SK-N-DZ (cell line): Measurements from ENCODE around the gene SEC22B. TPM values are rescaled to one million over a fixed set of nuclear protein-coding genes. Genes with fewer than 3 reads are reported as not detected.
"Not testable (repeated sequence)": the region's sequence is repeated elsewhere in the genome, so short reads cannot be mapped to it uniquely, and the experiment has no call there.

Experiments used
- DNase-seq: peaks from one replicate; pipeline ENCODE4 v3.0.0-alpha.2; 2015; ENCODE audit warnings: low spot score
- polyA plus RNA-seq, 2 experiments: library from polyadenylated mRNA; depleted of rRNA; stranded (reverse); fragments of >200 nt; gene quantifications; 2 replicates each; pipeline ENCODE4 v1.2.3, GENCODE V29; 2014

The SEC22B gene
- 20.2 and 22.2 TPM in 2 replicates for polyA plus RNA-seq (2014; cell fraction: cytosol; rRNA removed)
- polyA plus RNA-seq (2014; cell fraction: nucleus; rRNA removed) = 19.0 and 19.8 TPM in 2 replicates

DNA sequence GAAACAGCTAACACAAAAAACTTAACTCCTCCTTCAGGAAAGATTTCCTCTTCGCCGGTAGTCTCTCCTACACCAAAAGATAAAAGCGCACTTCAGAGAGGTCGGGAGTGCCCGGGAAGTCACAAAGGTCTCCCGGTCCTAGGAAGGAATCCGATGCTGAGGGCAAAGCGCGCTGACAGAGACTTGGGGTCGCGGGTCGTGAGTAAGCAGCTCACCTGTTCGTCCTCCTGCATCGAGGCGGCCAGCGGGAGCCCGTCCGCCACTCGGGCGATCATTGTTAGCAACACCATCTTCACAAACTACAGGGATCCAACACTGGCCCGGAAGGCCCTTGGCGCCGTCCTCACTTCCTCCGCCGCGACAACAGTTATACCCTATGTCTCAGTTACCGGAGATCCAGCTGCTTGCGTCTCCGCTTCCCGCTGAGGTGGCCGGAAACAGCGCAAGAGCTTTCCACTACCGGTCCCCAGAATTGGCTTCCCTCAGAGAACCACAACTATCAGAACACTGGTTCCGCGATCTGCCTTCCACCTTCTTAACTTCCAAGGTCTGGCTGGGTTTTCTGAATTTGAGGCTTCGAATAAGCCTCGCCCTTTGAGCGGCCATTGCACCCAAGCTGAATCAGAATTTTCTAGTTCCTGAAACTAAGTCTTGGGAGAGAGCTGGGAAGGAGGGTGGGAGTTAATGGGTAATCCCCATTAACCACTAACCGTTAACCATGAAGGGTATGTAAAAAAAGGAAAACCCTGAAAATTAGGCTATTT, at the start of gene SEC22B:
TSS of gene SEC22B (minus strand) at position 429 of the 764 bp plus-strand sequence. CDS start at position 290, 139 bp downstream.
- DNase-seq = peak; percentile 94

DNA sequence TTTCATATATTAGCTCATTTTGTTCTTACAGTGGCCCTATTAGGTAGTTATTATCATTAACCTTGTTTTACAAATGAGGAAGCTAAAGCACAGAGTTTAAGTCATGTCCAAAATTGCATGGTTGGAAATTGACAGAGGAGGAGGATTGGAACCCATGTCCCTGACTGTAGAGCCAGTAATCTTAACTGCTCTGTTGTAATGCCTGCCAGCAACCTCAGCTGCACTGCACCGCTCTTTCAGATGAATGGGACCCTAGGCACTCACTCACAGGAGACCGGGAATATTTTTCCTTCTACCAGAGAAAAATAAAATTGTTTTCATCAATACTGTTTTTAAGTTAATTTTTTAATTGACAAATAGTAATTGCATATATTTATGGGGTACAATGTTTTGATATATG, 41.6 kb upstream of the SEC22B start:
- DNase-seq = not testable (repeated sequence)

DNA sequence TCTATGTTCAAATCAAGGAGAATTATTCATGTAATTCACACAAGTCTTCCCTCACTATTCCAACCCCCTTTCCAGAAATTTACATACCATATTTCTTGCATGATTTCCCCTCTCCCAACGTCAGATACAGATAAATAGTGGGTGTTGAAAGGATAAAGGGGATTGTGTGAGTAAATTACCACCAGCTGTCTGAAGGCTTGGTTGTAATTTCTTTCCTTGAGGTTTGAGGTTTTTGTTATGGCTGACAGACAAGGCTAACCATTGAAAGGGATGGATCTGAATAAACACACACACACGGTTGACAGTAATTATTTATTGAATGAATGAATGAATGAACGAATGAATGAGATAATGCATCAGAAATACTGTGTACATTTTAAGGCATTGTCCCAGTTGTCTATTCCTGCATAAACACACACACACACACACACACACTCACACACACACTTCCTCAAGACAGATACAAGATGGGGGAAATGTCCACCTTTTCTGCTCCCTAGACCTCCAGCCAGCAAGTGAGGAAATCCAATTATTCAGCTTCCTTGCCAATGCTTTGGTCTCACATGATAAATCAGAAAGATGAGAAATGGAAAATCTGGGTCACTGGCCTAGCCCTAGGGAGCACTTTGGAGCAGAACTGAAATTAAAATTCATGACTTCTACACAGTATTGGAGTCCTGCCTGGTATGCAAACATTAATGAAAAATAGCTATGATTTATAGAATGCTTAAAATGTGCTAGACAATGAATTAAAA, 41.0 kb upstream of the SEC22B start:
- not testable (repeated sequence) for DNase-seq

DNA sequence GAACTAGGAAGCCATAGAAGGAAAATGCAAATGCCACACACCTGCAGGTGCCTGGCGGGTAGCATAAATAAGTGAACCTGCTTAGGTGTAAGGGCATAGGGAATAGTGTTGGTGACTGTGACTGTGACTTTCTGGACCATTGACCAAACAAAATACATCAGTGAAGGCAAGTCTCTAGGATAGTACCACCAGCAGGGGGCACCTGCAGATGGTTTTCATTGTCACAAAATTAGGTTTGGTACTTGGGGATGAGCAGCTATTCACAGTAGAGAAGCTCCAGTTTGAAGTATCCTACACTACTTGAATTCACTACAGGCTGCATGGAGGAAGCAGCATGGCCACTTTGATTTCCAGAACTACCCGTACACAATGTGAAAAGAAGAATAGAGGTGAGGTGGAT, 37.3 kb upstream of the SEC22B start:
- DNase-seq = not testable (repeated sequence)

DNA sequence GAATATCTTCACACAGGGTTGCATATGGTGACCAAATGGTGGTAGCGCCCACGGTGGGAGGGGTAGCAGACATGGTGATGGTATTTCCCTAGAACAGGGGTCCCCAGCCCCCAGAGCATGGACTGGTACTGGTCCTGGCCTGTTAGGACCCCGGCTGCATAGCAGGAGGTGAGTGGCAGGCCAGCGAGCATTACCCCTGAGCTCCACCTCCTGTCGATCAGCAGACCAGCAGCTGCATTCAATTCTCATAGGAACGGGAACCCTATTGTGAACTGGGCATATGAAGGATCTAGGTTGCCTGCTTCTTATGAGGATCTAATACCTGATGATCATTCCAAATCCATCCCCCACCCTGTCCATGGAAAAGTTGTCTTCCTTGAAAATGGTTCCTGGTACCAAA, 34.4 kb upstream of the SEC22B start:
- DNase-seq = not testable (repeated sequence)

DNA sequence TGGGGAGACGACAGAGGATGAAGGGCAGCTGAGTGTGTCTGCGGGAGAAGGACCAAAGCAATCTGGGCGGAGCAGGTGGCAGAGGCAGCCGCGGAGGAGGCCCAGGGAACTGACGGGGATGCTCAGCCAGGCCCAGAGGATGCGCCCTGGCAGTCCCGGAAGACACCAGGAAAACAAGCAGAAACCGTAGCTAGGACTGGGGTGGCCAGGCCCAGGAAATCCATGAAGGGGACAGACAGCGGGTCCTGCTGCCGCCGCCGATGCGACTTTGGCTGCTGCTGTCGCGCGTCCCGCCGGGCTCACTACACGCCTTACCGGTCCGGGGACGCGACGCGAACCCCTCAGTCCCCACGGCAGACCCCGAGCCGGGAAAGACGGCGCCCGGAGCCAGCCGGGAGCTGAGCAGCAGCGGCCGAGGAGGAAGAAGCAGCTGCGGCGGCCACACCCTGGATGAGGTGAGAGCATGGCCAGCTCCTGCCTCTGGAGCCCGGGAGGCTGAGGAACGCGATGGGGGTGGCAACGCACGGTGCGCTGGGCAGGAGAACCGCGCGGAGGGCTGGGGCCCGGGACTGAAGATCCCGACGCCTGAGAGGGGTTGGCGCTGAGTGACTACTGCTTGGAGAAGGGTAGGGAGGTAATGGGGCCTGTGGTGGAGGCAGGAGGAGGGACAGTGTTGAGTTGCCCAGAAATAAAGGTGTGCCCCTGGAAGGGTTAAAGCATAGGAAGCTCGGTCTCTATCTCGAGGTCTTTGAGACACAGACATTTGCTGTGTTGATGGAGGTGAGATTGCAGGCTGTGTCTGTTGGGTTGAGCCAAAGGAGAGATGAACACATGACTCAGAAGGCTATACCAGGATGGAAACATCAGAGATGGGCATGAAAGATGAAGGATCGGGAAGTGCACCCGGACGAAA, 20.8 kb upstream of the SEC22B start:
- peak; percentile 36 for DNase-seq

DNA sequence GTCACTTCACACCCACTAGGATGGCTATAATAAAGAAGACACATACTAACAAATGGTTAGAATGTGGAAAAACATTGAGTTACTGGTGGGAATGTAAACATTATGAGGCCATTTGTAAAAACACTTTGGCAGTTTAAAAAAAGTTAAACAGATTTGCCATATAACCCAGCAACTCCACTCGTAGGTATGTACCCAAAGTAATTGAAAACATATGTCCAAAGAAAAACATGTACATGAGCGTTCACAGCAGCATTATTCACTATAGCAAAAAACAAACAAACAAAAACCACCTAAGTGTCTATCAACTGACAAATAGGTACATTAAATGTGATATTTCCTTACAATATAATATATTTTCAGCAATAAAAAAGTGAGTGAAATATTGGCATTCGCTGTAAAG, 12.3 kb upstream of the SEC22B start:
- not testable (repeated sequence) for DNase-seq

DNA sequence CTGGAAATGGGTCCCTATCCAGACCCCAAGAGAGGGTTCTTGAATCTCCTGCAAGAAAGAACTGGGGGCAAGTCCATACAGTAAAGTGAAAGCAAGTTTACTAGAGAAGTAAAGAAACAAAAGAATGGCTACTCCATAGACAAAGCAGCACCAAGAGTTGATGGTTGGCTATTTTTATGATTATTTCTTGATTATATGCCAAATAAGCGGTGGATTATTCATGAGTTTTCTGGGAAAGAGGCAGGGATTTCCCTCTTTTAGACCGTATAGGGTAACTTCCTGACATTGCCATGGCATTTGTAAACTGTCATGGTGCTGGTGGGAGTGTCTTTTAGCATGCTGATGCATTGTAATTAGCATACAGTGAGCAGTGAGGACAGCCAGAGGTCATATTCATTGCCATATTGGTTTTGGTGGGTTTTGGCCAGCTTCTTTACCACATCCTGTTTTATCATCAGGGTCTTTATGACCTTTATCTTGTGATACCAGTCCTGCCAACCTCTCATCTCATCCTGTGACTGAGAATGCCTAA, 5.9 kb upstream of the SEC22B start:
- DNase-seq = not testable (repeated sequence)

DNA sequence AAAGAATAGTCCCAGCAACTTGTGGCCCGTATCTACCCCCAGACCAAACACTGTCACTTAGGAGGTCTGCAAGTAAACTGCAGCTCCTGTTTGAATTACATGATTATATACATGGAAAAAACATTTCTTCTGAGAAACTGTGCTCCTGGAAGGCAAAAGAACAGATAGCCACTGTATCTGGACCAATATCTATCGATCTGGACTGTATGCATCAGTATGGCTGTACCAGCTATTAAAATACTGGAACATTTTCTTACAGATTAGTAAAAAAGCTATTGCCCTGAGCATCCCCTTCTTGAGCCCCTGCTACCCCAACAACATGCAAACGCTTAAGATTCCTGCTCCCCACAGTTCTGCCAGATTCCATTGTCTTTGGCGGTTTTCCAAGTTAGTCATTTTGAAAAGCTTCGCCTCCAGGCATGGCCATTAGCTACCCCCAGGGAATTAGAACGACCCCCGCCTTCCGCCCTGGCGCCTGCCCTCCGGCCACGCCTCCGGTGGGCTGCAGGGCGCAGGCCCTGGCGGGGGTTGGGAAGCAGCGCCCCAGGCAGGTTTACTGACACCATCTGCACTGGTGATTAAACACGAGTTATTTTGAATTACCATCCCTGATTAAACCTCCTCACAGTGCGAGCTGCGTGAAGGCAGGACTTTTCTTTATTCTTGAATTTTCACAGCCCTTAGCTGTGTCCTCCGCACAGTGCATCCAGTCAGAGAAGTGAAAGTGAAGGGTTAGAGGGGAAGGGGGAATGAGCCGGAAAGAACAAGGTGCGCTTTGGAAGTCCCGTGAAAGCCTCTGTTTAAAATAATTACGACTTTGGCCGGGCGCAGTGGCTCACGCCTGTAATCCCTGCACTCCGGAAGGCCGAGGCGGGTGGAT, 3.7 kb upstream of the SEC22B start:
- DNase-seq = peak; percentile 29

DNA sequence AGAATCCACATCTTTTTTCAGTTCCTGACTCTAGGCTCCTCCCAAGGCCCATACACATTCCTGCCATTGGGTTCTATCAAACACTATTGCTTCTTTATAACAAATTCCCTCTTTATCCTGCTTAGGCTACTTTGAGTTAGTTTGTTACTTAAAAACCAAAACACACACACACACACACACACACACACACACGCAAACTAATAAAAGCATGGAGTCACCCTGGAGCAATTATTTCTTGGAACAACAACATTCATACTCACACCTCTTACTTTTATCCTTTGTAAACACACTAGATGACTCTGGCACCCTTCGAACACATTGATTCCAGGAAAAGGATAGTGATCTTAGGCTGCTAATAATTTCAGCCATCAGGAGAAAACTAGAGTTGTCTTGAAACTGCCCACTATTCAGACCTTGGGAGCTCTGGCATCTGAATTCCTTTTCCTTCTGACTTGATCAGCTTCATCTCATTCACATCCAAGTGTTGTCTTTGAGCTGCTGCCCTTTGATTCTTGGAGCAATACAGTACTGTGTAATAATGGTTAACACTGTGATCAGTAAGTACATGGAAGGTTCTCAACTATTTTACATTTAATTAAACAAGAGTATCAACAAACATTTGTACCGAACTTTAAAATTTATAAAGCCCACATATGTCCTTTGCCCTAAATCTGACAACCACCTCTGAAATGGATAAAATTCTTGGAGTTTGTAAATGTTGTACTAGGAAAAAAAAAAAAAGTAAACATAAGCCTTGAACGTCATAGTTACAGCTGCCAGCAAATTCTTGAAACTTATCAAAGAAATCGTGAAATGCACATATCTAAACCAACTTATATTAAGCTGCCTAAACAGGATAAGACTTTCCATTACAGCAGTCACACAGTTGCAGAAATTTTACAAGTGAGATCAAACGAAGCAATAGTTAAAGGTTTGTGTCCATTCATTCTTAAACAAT, 2.8 kb upstream of the SEC22B start:
- DNase-seq = no peak

DNA sequence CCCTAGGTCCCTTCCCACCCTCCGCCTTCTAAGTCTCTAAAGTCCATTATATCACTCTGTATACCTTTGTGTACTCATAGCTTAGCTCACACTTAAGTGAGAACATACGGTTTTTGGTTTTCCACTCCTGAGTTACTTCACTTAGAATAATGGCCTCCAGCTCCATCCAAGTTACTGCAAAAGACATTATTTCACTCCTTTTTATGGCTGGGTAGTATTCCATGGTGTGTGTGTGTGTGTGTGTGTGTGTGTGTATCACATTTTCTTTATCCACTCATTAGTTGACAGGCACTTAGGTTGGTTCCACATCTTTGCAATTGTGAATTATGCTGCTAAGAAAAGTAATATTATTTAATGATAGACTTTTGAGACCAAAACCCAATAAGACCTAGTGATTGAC, 1.7 kb upstream of the SEC22B start:
- not testable (repeated sequence) for DNase-seq

DNA sequence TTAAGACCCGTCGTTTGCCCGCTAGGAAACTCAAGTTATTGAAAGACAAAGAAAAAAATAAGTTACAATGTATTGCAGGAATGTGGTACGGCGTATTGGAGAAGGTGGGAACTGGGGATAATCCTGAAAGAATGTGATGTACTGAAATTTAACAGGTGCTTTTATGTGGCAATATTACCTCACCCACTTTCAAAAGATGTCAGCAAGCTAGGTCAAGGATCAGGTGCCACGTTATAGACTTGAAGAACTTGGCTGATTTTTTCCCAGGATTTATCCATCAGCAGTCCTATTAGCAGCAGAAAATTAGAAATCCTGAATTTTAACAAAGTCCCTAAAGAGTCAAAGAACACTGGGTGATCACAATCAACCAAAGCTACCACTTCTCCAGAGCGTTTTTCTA, 632 bp downstream of the SEC22B start:
- not testable (repeated sequence) for DNase-seq

DNA sequence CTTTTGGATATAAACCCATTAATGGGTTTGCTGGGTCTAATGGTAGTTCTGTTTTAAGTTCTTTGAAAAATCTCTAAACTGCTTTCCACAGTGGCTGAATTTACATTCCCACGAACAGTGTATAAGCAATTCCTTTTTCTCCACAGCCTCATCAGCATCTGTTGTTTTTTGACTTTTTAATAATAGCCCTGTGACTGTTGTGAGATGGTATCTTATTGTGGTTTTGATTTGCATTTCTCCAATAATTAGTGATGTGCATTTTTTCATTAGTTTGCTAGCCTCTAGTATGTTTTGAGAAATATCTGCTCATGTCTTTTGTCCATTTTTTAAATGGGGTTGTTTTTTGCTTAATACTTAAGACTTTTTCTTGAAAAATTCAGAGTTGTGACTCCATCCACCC, 11.6 kb downstream of the SEC22B start:
- DNase-seq = not testable (repeated sequence)

DNA sequence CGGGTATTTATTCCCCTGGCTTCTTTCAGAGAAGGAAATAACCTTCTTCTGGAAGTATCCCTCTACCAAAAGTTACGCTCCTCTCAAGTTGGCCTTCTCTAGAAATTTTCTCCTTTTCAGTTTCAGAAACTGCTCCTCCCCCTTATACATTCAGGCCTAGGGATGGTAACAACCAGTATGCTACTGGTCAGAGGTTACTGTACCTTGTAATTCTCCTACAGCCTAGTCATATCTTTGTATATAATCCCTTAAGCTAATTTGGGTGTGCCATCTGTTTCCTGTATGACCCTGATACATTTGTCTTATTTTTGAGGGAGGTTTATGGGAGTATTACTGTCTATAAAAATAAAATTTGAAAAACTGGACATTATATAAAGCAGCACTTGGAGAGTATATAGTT, 14.3 kb downstream of the SEC22B start:
- DNase-seq = not testable (repeated sequence)

DNA sequence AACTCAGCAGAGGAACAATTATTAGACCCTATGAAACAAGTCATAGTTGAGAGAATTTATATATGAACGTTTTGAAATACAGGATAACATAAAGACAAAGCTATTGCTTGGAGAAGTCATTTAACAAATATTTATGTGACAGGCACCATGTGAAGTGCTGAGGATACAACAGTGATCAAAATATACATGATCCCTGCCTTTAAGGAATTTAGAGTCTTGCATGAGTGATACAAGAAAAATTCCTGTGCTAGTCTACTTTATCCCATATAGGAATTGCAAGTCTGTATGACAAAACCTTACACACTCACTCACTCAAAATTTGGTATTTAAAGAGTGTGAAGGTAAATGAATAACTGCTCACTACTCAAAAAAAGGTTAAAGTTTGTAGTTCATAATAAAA, 17.8 kb downstream of the SEC22B start:
- not testable (repeated sequence) for DNase-seq

DNA sequence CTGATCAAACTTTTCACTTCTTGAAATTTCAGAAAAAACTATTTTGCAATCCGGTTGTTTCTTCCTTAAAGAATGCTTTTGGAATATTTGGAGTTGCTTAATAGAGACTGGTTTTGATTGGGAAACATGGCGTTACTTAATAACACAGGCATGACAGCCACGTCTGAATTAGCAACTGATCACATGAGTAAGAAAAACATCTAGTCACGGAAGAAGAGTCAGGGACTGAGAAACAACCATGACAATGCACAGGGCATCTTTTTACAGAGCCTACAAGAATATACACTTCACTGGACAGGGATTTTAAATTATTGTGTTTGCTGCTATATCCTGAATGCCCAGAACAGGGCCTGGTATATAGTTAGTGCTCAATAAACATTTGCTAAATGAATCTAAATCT, 18.2 kb downstream of the SEC22B start:
- DNase-seq = not testable (repeated sequence)

DNA sequence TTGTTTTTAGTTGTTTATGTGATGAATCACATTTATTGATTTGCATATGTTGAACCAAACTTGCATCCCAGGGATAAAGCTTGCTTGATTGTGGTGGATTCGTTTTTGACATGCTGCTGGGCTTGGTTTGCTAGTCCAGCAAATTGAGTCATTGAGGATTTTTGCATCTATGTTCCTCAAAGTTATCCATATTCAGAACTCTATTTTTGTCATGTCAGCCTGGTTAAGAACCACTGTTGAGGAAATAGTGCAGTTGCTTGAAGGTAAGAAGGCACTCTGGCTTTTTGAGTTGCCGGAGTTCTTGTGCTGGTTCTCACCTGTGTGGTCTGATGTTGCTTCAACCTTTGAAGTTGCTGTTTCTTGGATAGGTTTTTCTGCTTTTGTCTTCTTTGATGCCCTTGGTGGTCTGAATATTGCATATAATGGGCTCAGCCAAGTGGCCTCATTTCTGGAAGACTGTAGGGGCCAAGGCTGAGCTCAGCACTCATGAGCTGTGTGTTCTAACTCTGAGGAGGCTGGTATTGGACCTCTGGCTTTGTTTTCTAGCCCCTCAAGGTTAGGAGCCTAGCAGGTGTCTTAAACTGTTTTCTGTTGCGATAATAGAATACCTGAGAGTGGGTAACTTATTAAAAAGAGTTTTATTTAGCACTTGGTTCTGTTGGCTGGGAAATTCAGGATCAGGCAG, 26.0 kb downstream of the SEC22B start:
- DNase-seq = not testable (repeated sequence)

DNA sequence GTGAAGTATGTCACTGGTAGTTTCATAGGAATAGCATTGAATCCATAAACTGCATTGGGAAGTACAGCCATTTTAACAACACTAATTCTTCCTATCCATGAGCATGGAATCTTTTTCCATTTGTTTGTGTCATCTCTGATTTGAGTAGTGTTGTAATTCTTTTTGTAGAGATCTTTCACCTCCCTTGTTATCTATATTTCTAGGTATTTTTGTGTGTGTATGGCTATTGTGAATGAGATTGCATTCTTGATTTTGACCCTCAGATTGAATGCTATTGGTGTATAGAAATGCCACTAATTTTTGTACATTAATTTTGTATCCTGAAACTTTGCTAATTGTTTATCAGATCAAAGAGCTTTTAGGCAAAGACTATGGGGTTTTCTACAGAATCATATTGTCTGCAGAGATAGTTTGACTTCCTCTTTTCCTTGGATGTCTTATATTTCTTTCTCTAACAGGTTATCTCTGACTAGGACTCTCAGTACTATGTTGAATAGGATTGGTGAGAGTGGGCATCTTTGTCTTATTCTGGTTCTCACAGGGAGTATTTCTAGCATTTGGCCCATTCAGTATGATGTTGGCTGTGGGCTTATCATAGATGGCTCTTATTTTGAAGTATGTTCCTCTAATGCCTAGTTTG, 26.8 kb downstream of the SEC22B start:
- not testable (repeated sequence) for DNase-seq
